PC-3 (cell line): Measurements from ENCODE around the gene DOP1B. TPM values are rescaled to one million over a fixed set of nuclear protein-coding genes. Genes with fewer than 3 reads are reported as not detected.

Source experiments
- ATAC-seq: fragments of 200-7000 bp; cut with Tn5 transposase; 2 replicates; pipeline ENCODE4 v1.9.1; 2020; ENCODE audit warnings: mild to moderate bottlenecking, moderate library complexity
- BruUV-seq: library from RNA; stranded (reverse); fragments of 400-500 nt; replicated peaks from 2 replicates; lab custom pipeline; 2021; lab: Mats Ljungman, UMichigan
- CTCF ChIA-PET: fragments of 300-600 bp; sonication (Branson Sonifier 250); formaldehyde crosslinking; loops from one replicate; lab custom pipeline; 2022; ENCODE audit warnings: antibody characterized with exemption; lab: Charles Lee
- POLR2A ChIA-PET: fragments of 300-600 bp; sonication (Branson Sonifier 250); formaldehyde crosslinking; loops from one replicate; lab custom pipeline; 2022; ENCODE audit warnings: antibody characterized with exemption; ENCODE audit not compliant: unreplicated experiment; lab: Charles Lee
- DNase-seq: peaks from one replicate; pipeline ENCODE4 v3.0.0-alpha.2; 2015
- H2AFZ ChIP-seq: fragments of 300-600 bp; sonication (generic); 2 replicates; pipeline ENCODE4 v1.6.0; 2016; ENCODE audit warnings: antibody characterized with exemption, low read length
- H3F3A ChIP-seq: fragments of 300-600 bp; sonication (generic); one replicate; pipeline ENCODE4 v1.6.0; 2017; ENCODE audit warnings: antibody characterized with exemption, low read length, control low read depth, mild to moderate bottlenecking; ENCODE audit not compliant: unreplicated experiment
- H3K27ac ChIP-seq: fragments of 300-600 bp; sonication (generic); 2 replicates; pipeline ENCODE4 v1.5.1; 2016; ENCODE audit warnings: mild to moderate bottlenecking, low read length
- H3K27me3 ChIP-seq: fragments of 300-600 bp; sonication (generic); 2 replicates; pipeline ENCODE4 v1.6.1; 2016; ENCODE audit warnings: low read length, mixed read lengths
- H3K36me3 ChIP-seq: fragments of 300-600 bp; sonication (generic); 2 replicates; pipeline ENCODE4 v1.6.1; 2016; ENCODE audit warnings: low read depth, mixed run types, low read length, mixed read lengths
- H3K4me1 ChIP-seq: fragments of 300-600 bp; sonication (generic); 2 replicates; pipeline ENCODE4 v1.5.1; 2016; ENCODE audit warnings: low read length; ENCODE audit not compliant: insufficient read depth
- H3K4me2 ChIP-seq: fragments of 300-600 bp; sonication (generic); 2 replicates; pipeline ENCODE4 v1.6.0; 2016; ENCODE audit warnings: low read length
- H3K4me3 ChIP-seq: fragments of 300-600 bp; sonication (generic); 2 replicates; pipeline ENCODE4 v1.5.1; 2016; ENCODE audit warnings: mild to moderate bottlenecking, low read length, mixed read lengths
- H3K79me2 ChIP-seq: fragments of 300-600 bp; sonication (generic); 2 replicates; pipeline ENCODE4 v1.6.1; 2017; ENCODE audit warnings: low read length, mixed read lengths
- H3K9ac ChIP-seq: fragments of 300-600 bp; sonication (generic); 2 replicates; pipeline ENCODE4 v1.6.0; 2016; ENCODE audit warnings: mild to moderate bottlenecking, low read length
- H3K9me2 ChIP-seq: fragments of 300-600 bp; sonication (generic); replicated peaks from 2 replicates; pipeline ENCODE4 v1.6.1; 2016; ENCODE audit warnings: mixed run types, low read length, mixed read lengths
- H3K9me3 ChIP-seq: fragments of 300-600 bp; sonication (generic); 2 replicates; pipeline ENCODE4 v1.6.1; 2016; ENCODE audit warnings: low read length, mixed read lengths
- H4K20me1 ChIP-seq: fragments of 300-600 bp; sonication (generic); 2 replicates; pipeline ENCODE4 v1.6.1; 2016; ENCODE audit warnings: low read length, mixed read lengths
- EZH2 ChIP-seq: fragments of 300-600 bp; sonication (generic); IDR thresholded peaks from one replicate; pipeline ENCODE4 v1.6.1; 2017; ENCODE audit warnings: antibody characterized with exemption, mild to moderate bottlenecking, low read length; ENCODE audit not compliant: unreplicated experiment
- EZH2phosphoT487 ChIP-seq: fragments of 300-600 bp; sonication (generic); IDR thresholded peaks from 2 replicates; pipeline ENCODE4 v1.6.1; 2018; ENCODE audit warnings: mild to moderate bottlenecking, antibody characterized with exemption, low read length, borderline replicate concordance
- intact Hi-C: fragments of 100-400 bp; cut with micrococcal nuclease; formaldehyde crosslinking; loops from 2 replicates; pipeline ENCODE4 v1.9.0; 2023
- total RNA-seq: library from RNA; depleted of rRNA; stranded (reverse); fragments of >200 nt; gene quantifications from 2 replicates; pipeline ENCODE4 v1.2.3, GENCODE V29; 2014
- TF ChIP-seq, protein P1 (sequence below): fragments of 300-600 bp; sonication (generic); conservative IDR thresholded peaks from 2 replicates; pipeline ENCODE4 v1.5.1; 2017; ENCODE audit warnings: antibody characterized with exemption, low read depth, mild to moderate bottlenecking, low read length

Gene DOP1B
- total RNA-seq, 1 experiment from 2014 or later, result 7.0 TPM

DNA sequence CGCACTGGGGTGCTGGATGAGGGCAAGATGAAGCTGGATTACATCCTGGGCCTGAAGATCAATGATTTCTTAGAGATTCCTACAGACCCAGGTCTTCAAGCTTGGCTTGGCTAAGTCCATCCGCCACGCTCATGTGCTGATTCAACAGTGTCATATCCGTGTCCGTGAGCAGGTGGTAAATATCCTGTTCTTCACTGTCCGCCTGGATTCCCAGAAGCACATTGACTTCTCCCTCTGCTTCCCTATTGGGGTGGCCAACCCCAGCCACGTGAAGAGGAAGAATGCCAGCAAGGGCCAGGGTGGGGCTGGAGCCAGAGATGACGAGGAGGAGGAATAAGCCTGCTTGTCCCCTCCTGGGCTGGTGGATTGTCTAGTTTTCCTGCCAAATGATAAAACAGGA lies 23.9 kb upstream of the DOP1B start:
- Histone ChIP-seq H3K9ac (no peak overlapping the region), H3K36me3 (no peaks in the 10 kb centered on the region), H3K4me3 (no peak overlapping the region), H4K20me1 (no peaks in the 10 kb centered on the region), H3K4me1 (peaks cover 22% of the 10 kb centered on the region), H3K27me3 (no peaks in the 10 kb centered on the region), H3K79me2 (peaks cover 22% of the 10 kb centered on the region), H3F3A (no peaks in the 10 kb centered on the region), H3K9me2 (no peaks in the 10 kb centered on the region), H2AFZ (no peak overlapping the region), H3K27ac (no peak overlapping the region), H3K4me2 (no peak overlapping the region), H3K9me3 (no peaks in the 10 kb centered on the region)
- DNase-seq (no peak), ATAC-seq (no peak)
- TF ChIP-seq EZH2phosphoT487 (no peak), EZH2 (no peak)
- TF ChIP-seq, protein P1, sequence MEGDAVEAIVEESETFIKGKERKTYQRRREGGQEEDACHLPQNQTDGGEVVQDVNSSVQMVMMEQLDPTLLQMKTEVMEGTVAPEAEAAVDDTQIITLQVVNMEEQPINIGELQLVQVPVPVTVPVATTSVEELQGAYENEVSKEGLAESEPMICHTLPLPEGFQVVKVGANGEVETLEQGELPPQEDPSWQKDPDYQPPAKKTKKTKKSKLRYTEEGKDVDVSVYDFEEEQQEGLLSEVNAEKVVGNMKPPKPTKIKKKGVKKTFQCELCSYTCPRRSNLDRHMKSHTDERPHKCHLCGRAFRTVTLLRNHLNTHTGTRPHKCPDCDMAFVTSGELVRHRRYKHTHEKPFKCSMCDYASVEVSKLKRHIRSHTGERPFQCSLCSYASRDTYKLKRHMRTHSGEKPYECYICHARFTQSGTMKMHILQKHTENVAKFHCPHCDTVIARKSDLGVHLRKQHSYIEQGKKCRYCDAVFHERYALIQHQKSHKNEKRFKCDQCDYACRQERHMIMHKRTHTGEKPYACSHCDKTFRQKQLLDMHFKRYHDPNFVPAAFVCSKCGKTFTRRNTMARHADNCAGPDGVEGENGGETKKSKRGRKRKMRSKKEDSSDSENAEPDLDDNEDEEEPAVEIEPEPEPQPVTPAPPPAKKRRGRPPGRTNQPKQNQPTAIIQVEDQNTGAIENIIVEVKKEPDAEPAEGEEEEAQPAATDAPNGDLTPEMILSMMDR, result no peak
- POLR2A ChIA-PET, result no interaction called here
- CTCF ChIA-PET, result no interaction called here
- intact Hi-C loops, result no loop called here
- BruUV-seq, result no TSS peak

GRCh38 chr21:36134803-36135390 lies 21.7 kb upstream of the DOP1B start, which contains the start of gene CBR3:
CBR3 (plus strand) TSS chr21:36135079; CDS start chr21:36135193, 114 bp downstream.
- POLR2A ChIA-PET, result no interaction called here
- H3K4me2 ChIP-seq, result peak within 1 kb of the TSS; percentile 92

More at GRCh38 chr21:36134803-36135390, 21.7 kb upstream of the DOP1B start, which contains the start of gene CBR3:
- intact Hi-C loops, result no loop called here
- DNase-seq (peak; percentile 79), ATAC-seq (peak; percentile 59)
- Histone ChIP-seq H3K79me2 (peaks cover 25% of the 10 kb centered on the region), H3F3A (no peaks in the 10 kb centered on the region), H3K27me3 (no peaks in the 10 kb centered on the region), H3K9me3 (no peaks in the 10 kb centered on the region), H4K20me1 (no peaks in the 10 kb centered on the region), H3K9me2 (no peaks in the 10 kb centered on the region), H3K9ac (peak within 1 kb of the TSS; percentile 87), H3K36me3 (peaks cover 3% of the 10 kb centered on the region; the same call in 1 of the 2 replicates), H3K4me1 (peaks cover 22% of the 10 kb centered on the region), H3K27ac (peak within 1 kb of the TSS; percentile 90), H3K4me3 (peak within 1 kb of the TSS; percentile 92), H2AFZ (peak within 1 kb of the TSS; percentile 69)
- CTCF ChIA-PET, result no interaction called here
- TF ChIP-seq, protein P1, result no peak
- TF ChIP-seq EZH2phosphoT487 (no peak), EZH2 (no peak)
- no TSS peak for BruUV-seq
